ENCODE results near the gene MYORG. TPM values are rescaled to one million over a fixed set of nuclear protein-coding genes. Genes with fewer than 3 reads are reported as not detected.

The MYORG gene
- total RNA-seq, 4 donors from 2014 or later, result 8.6 to 149 (median 49.5) TPM

DNA sequence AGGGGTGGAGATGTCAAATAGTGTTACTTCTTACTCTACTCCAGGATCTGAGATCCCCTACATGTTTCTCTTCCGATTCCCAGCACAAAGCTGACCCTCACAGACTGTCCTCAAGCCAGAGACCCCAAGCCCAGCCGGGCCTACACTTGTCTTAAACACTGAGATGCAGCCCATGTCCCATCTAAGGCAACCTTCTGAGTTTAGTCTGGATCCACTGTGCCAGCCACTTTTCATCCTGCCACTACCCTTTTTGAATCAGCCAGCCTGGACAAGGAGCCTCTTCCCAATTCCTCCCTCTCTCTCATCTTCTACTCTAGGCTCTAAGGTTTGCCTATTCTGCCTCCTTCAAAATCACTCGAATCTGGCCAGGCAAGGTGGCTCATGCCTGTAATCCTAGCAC is 6.2 kb upstream of the MYORG start:
- no peaks in the 10 kb centered on the region for H3K9me3 ChIP-seq
- peaks cover 14 to 17% of the 10 kb centered on the region in 2 donors for H3K4me1 ChIP-seq
- H3K4me3 ChIP-seq, result no peak overlapping the region
- H3K27ac ChIP-seq, result no peak overlapping the region
- DNase-seq (no peak), ATAC-seq (no peak)
- in situ Hi-C loops (cut with MboI; ENCODE audit: low sequenced_read_pairs in 4 of 4) (no loop called here), intact Hi-C loops (cut with DNase I; ENCODE audit: low total_unique reads) (loop anchor here (5.0 kb wide), 1 partner anchor 74 kb away; the partner anchor contains the start of genes DNAI1 and FAM219A)
- TF ChIP-seq, protein P1, sequence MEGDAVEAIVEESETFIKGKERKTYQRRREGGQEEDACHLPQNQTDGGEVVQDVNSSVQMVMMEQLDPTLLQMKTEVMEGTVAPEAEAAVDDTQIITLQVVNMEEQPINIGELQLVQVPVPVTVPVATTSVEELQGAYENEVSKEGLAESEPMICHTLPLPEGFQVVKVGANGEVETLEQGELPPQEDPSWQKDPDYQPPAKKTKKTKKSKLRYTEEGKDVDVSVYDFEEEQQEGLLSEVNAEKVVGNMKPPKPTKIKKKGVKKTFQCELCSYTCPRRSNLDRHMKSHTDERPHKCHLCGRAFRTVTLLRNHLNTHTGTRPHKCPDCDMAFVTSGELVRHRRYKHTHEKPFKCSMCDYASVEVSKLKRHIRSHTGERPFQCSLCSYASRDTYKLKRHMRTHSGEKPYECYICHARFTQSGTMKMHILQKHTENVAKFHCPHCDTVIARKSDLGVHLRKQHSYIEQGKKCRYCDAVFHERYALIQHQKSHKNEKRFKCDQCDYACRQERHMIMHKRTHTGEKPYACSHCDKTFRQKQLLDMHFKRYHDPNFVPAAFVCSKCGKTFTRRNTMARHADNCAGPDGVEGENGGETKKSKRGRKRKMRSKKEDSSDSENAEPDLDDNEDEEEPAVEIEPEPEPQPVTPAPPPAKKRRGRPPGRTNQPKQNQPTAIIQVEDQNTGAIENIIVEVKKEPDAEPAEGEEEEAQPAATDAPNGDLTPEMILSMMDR (IDR thresholded peaks at IDR 0.05 in 4 of 5, conservative IDR thresholded peaks at IDR 0.05 in 1 of 5), result no peak
- no peak for TF ChIP-seq POLR2A (IDR thresholded peaks at IDR 0.05)
- no peaks in the 10 kb centered on the region for H3K36me3 ChIP-seq
- no peaks in the 10 kb centered on the region for H3K27me3 ChIP-seq

DNA sequence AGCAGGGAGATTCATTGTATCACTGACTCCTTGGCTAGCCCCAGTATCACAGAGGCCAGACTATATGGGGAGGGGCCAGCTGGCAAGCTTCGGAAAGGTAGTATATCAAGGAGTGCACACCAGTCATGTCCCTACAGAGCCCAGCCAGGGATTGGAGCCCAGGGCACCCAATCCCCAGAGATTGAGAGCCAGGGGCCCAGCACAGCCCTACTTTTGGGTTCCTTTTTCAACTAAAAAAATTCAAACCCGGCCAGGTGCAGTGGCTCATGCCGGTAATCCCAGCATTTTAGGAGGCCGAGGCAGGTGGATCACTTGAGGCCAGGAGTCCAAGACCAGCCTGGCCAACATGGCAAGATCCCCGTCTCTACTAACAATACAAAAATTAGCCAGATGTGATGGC is 5.4 kb upstream of the MYORG start:
- Histone ChIP-seq H3K36me3 (no peaks in the 10 kb centered on the region), H3K4me1 (peaks cover 14 to 21% of the 10 kb centered on the region in 2 donors), H3K27ac (no peak overlapping the region), H3K9me3 (no peaks in the 10 kb centered on the region), H3K4me3 (no peak overlapping the region), H3K27me3 (no peaks in the 10 kb centered on the region)
- no peak for ATAC-seq
- in situ Hi-C loops (cut with MboI; ENCODE audit: low sequenced_read_pairs in 4 of 4) (no loop called here), intact Hi-C loops (cut with DNase I; ENCODE audit: low total_unique reads) (loop anchor here (5.0 kb wide), 1 partner anchor 75 kb away; the partner anchor contains the start of genes DNAI1 and FAM219A)
- TF ChIP-seq, protein P1 (IDR thresholded peaks at IDR 0.05 in 4 of 5, conservative IDR thresholded peaks at IDR 0.05 in 1 of 5), result no peak
- no peak for TF ChIP-seq POLR2A (IDR thresholded peaks at IDR 0.05)
- no peak for DNase-seq

DNA sequence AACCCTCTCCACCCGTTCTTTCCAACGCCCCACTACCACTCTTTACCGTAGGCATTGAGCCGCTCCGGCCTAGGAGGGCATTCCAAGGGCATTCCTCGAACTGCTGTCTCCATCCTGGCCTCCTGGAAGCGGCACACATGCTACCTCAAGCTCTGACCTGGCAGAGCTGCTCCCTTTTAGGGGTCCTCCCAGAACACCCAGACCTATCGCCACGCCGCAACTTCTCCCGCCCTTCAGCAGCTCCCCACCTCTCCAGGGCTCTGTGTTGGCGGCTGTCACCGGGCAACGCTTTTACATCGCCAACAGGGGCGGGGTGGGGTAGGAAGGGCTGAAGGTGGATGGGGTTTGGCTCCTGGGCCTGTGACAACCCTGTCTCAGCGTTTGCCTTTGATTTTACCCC is 4.6 kb upstream of the MYORG start:
- peak overlapping the region in 3 of 4 donors; percentile 40 to 75 (median 59) for H3K27ac ChIP-seq
- TF ChIP-seq, protein P1 (IDR thresholded peaks at IDR 0.05 in 4 of 5, conservative IDR thresholded peaks at IDR 0.05 in 1 of 5), result no peak
- TF ChIP-seq POLR2A (IDR thresholded peaks at IDR 0.05), result no peak
- H3K36me3 ChIP-seq, result no peaks in the 10 kb centered on the region
- intact Hi-C loops (cut with DNase I; ENCODE audit: low total_unique reads), result loop anchor here (5.0 kb wide), 1 partner anchor 76 kb away; the partner anchor contains the start of genes DNAI1 and FAM219A
- no peaks in the 10 kb centered on the region for H3K27me3 ChIP-seq
- no peaks in the 10 kb centered on the region for H3K9me3 ChIP-seq
- ATAC-seq (no peak), DNase-seq (no peak)
- in situ Hi-C loops (cut with MboI; ENCODE audit: low sequenced_read_pairs in 4 of 4), result no loop called here
- H3K4me3 ChIP-seq, result peak overlapping the region; percentile 62 to 73 (median 68)
- H3K4me1 ChIP-seq, result peaks cover 14 to 21% of the 10 kb centered on the region in 2 donors

DNA sequence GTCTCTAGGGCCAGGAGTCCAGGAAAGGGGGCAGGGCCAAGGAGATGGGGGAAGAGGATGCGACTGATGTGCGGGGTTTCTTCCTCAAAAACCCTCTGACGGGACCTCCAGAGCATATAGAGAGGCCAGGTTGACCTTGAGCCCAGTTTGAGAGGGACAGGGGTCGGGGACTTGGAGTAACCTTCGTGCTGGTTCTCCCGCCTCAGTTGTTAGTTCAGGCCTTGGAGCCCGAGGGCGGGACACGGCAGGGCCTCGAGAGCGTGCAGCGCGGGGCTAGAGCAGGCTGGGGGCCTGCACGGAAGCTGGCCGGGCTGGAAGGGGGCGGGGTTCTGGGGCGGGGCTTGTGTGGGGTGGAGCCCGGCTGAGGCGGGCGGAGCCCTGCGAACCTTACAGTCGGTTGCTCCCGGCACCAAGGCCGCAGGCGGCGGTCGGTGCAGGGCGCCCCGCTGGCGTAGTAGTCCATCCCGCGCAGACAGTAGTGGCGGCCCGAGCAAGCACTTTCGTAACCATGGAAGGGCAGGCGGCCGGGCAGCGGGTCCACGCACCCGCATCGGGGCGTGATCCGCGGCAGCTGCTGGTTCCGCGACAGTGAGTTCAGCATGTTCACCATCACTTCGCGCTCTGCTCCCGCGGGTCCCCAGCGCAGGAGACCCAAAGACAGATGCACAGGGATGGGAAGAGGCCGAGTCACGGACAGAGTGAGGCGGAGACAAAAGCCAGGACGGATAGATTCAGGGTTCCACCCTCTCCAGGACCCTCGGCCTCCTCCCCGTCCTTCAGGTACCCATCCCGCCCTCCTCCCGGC is 4.0 kb upstream of the MYORG start:
- H3K4me3 ChIP-seq, result peak overlapping the region; percentile 62 to 73 (median 68)
- H3K4me1 ChIP-seq, result peaks cover 17 to 26% of the 10 kb centered on the region in 2 donors
- peak; percentile 54 to 68 for DNase-seq
- H3K27ac ChIP-seq, result peak overlapping the region; percentile 40 to 75 (median 64)
- no peaks in the 10 kb centered on the region for H3K36me3 ChIP-seq
- in situ Hi-C loops (cut with MboI; ENCODE audit: low sequenced_read_pairs in 4 of 4) (no loop called here), intact Hi-C loops (cut with DNase I; ENCODE audit: low total_unique reads) (loop anchor here (5.0 kb wide), 1 partner anchor 77 kb away; the partner anchor contains the start of genes DNAI1 and FAM219A)
- H3K9me3 ChIP-seq, result no peaks in the 10 kb centered on the region
- no peaks in the 10 kb centered on the region for H3K27me3 ChIP-seq
- peak; percentile 18 to 22 for ATAC-seq
- TF ChIP-seq POLR2A (IDR thresholded peaks at IDR 0.05), result peak in 1 of 2 donors; percentile 28
- TF ChIP-seq, protein P1 (IDR thresholded peaks at IDR 0.05 in 4 of 5, conservative IDR thresholded peaks at IDR 0.05 in 1 of 5), result no peak
